ENCODE measurements around the gene CELF4.

DNA sequence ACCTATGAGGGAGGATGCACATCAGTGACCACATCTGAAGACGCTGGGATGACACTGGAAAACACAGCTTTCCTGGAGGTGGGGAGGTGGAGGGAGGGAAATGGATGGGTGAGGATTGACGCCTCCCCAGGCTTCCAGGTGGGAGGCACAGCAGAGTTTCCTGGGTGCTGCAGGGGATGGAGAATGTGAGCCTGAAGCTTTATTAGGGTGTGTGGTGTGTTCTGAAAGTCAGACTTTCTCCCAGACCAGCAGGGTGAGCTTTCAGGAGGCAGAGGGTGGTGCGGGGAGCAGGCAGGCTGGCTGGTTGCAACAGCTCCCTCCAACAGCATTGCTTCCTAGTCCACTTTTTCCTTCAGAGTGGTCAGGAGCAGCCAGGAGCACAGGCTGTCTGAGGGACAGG, 263.1 kb downstream of the CELF4 start:
- TF ChIP-seq POLR2A (IDR thresholded peaks at IDR 0.05): no peak
- TF ChIP-seq, protein P1, sequence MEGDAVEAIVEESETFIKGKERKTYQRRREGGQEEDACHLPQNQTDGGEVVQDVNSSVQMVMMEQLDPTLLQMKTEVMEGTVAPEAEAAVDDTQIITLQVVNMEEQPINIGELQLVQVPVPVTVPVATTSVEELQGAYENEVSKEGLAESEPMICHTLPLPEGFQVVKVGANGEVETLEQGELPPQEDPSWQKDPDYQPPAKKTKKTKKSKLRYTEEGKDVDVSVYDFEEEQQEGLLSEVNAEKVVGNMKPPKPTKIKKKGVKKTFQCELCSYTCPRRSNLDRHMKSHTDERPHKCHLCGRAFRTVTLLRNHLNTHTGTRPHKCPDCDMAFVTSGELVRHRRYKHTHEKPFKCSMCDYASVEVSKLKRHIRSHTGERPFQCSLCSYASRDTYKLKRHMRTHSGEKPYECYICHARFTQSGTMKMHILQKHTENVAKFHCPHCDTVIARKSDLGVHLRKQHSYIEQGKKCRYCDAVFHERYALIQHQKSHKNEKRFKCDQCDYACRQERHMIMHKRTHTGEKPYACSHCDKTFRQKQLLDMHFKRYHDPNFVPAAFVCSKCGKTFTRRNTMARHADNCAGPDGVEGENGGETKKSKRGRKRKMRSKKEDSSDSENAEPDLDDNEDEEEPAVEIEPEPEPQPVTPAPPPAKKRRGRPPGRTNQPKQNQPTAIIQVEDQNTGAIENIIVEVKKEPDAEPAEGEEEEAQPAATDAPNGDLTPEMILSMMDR (IDR thresholded peaks at IDR 0.05): no peak
